ENCODE measurements around the gene HOXB2.

DNA sequence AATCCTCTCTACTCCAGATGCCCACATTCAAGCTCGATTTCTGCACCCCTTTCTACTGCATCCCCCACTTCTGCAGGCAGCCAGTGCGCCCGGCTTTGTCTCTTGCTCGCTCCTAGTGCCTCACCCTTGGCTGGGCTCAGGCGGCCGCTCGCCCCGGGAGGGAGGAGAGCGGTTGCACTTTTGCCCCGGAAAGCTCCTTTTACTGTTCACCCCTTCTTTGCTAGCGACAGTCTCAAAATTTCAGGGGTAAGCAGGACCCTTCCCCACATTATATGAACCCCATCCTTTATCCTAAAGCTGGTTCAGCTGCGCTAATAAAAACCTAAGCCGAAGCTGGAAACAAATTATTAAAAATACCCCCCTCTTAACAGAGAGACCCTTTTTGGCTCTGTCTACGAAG lies 47.7 kb upstream of the HOXB2 start:
- TF ChIP-seq, protein P1, sequence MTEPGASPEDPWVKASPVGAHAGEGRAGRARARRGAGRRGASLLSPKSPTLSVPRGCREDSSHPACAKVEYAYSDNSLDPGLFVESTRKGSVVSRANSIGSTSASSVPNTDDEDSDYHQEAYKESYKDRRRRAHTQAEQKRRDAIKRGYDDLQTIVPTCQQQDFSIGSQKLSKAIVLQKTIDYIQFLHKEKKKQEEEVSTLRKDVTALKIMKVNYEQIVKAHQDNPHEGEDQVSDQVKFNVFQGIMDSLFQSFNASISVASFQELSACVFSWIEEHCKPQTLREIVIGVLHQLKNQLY (CRISPR knock-in tag; IDR thresholded peaks at IDR 0.05): no peak
- TF ChIP-seq, protein P2, sequence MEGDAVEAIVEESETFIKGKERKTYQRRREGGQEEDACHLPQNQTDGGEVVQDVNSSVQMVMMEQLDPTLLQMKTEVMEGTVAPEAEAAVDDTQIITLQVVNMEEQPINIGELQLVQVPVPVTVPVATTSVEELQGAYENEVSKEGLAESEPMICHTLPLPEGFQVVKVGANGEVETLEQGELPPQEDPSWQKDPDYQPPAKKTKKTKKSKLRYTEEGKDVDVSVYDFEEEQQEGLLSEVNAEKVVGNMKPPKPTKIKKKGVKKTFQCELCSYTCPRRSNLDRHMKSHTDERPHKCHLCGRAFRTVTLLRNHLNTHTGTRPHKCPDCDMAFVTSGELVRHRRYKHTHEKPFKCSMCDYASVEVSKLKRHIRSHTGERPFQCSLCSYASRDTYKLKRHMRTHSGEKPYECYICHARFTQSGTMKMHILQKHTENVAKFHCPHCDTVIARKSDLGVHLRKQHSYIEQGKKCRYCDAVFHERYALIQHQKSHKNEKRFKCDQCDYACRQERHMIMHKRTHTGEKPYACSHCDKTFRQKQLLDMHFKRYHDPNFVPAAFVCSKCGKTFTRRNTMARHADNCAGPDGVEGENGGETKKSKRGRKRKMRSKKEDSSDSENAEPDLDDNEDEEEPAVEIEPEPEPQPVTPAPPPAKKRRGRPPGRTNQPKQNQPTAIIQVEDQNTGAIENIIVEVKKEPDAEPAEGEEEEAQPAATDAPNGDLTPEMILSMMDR (IDR thresholded peaks at IDR 0.05): no peak
- TF ChIP-seq, protein P3, sequence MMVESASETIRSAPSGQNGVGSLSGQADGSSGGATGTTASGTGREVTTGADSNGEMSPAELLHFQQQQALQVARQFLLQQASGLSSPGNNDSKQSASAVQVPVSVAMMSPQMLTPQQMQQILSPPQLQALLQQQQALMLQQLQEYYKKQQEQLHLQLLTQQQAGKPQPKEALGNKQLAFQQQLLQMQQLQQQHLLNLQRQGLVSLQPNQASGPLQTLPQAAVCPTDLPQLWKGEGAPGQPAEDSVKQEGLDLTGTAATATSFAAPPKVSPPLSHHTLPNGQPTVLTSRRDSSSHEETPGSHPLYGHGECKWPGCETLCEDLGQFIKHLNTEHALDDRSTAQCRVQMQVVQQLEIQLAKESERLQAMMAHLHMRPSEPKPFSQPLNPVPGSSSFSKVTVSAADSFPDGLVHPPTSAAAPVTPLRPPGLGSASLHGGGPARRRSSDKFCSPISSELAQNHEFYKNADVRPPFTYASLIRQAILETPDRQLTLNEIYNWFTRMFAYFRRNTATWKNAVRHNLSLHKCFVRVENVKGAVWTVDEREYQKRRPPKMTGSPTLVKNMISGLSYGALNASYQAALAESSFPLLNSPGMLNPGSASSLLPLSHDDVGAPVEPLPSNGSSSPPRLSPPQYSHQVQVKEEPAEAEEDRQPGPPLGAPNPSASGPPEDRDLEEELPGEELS (CRISPR knock-in tag; IDR thresholded peaks at IDR 0.05): no peak
- TF ChIP-seq TEAD4 (CRISPR knock-in tag; IDR thresholded peaks at IDR 0.05): no peak
- TF ChIP-seq, protein P4, sequence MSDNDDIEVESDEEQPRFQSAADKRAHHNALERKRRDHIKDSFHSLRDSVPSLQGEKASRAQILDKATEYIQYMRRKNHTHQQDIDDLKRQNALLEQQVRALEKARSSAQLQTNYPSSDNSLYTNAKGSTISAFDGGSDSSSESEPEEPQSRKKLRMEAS (CRISPR knock-in tag; IDR thresholded peaks at IDR 0.05): no peak
- TF ChIP-seq, protein P5, sequence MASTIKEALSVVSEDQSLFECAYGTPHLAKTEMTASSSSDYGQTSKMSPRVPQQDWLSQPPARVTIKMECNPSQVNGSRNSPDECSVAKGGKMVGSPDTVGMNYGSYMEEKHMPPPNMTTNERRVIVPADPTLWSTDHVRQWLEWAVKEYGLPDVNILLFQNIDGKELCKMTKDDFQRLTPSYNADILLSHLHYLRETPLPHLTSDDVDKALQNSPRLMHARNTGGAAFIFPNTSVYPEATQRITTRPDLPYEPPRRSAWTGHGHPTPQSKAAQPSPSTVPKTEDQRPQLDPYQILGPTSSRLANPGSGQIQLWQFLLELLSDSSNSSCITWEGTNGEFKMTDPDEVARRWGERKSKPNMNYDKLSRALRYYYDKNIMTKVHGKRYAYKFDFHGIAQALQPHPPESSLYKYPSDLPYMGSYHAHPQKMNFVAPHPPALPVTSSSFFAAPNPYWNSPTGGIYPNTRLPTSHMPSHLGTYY (CRISPR knock-in tag; IDR thresholded peaks at IDR 0.05): no peak

Measured in WTC11 (cell line).